ENCODE results near the gene G3BP1.
"Not testable (repeated sequence)": the region's sequence is repeated elsewhere in the genome, so short reads cannot be mapped to it uniquely, and the experiment has no call there.

The G3BP1 gene

GRCh38 chr5:151815051-151815450, 43.3 kb downstream of the G3BP1 start:
- no peaks in the 10 kb centered on the region for H3K9me3 ChIP-seq (ENCODE audit: control insufficient read depth, low read length)
- no peak overlapping the region for H3K4me3 ChIP-seq (ENCODE audit: extremely low read depth, insufficient read depth, low read length, poor library complexity, severe bottlenecking)
- WGBS, 2 experiments (ENCODE audit: insufficient coverage in 2 of 2): 78 to 92% methylated on average over 1 of the region's 1 CpG
- H3K36me3 ChIP-seq (ENCODE audit: control insufficient read depth, insufficient read depth, low read length): peaks cover 66% of the 10 kb centered on the region
- no peak overlapping the region for H3K27ac ChIP-seq (ENCODE audit: low read depth, low read length, severe bottlenecking)
- no peaks in the 10 kb centered on the region for H3K4me1 ChIP-seq (ENCODE audit: control insufficient read depth, insufficient read depth, low read length, poor library complexity, severe bottlenecking)

GRCh38 chr5:151819830-151820229, 48.1 kb downstream of the G3BP1 start:
- Histone ChIP-seq H3K27ac (ENCODE audit: low read depth, low read length, severe bottlenecking) (no peak overlapping the region), H3K9me3 (ENCODE audit: control insufficient read depth, low read length) (no peaks in the 10 kb centered on the region), H3K36me3 (ENCODE audit: control insufficient read depth, insufficient read depth, low read length) (peaks cover 23% of the 10 kb centered on the region), H3K4me3 (ENCODE audit: extremely low read depth, insufficient read depth, low read length, poor library complexity, severe bottlenecking) (no peak overlapping the region), H3K4me1 (ENCODE audit: control insufficient read depth, insufficient read depth, low read length, poor library complexity, severe bottlenecking) (no peaks in the 10 kb centered on the region)

DNA sequence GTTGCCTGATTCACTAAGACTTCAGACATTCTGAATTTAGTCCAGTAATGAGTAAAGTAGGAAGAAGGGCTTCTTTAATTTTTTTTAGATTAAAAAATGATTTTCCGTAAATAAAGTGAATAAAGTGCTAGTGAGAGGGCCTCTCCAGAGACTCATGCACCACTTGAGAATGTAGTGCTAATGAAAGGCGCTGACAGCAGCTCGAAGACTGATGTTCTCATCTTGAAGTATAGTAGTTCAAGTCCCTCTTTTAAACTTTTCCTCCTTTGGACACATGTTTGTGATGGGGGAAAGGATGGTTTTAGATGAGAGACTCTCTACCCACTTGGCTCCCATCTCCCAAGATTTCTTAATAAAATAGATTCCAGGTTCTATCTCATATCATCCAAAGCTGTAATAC, 48.5 kb downstream of the G3BP1 start:
- Histone ChIP-seq H3K9me3 (ENCODE audit: control insufficient read depth, low read length) (no peaks in the 10 kb centered on the region), H3K27ac (ENCODE audit: low read depth, low read length, severe bottlenecking) (no peak overlapping the region), H3K4me3 (ENCODE audit: extremely low read depth, insufficient read depth, low read length, poor library complexity, severe bottlenecking) (no peak overlapping the region), H3K4me1 (ENCODE audit: control insufficient read depth, insufficient read depth, low read length, poor library complexity, severe bottlenecking) (no peaks in the 10 kb centered on the region), H3K36me3 (ENCODE audit: control insufficient read depth, insufficient read depth, low read length) (peaks cover 19% of the 10 kb centered on the region)
- WGBS, 2 experiments (ENCODE audit: insufficient coverage in 2 of 2): 67 to 93% methylated on average over 2 to 3 of the region's 3 CpGs

- WGBS, 2 experiments (ENCODE audit: insufficient coverage in 2 of 2): no CpG with 5 or more reads among the region's 1 CpG
- Histone ChIP-seq H3K36me3 (ENCODE audit: control insufficient read depth, insufficient read depth, low read length) (peaks cover 17% of the 10 kb centered on the region), H3K4me3 (ENCODE audit: extremely low read depth, insufficient read depth, low read length, poor library complexity, severe bottlenecking) (no peak overlapping the region), H3K27ac (ENCODE audit: low read depth, low read length, severe bottlenecking) (no peak overlapping the region), H3K4me1 (ENCODE audit: control insufficient read depth, insufficient read depth, low read length, poor library complexity, severe bottlenecking) (no peaks in the 10 kb centered on the region), H3K9me3 (ENCODE audit: control insufficient read depth, low read length) (no peaks in the 10 kb centered on the region)
Measured at GRCh38 chr5:151820903-151821302, 49.1 kb downstream of the G3BP1 start.

GRCh38 chr5:151822141-151822540, 50.4 kb downstream of the G3BP1 start:
- no peak overlapping the region for H3K4me3 ChIP-seq (ENCODE audit: extremely low read depth, insufficient read depth, low read length, poor library complexity, severe bottlenecking)
- H3K36me3 ChIP-seq (ENCODE audit: control insufficient read depth, insufficient read depth, low read length): peaks cover 16% of the 10 kb centered on the region
- 100% methylated on average over 2 of the region's 4 CpGs for WGBS, 2 experiments (ENCODE audit: insufficient coverage in 2 of 2)
- no peaks in the 10 kb centered on the region for H3K4me1 ChIP-seq (ENCODE audit: control insufficient read depth, insufficient read depth, low read length, poor library complexity, severe bottlenecking)
- H3K27ac ChIP-seq (ENCODE audit: low read depth, low read length, severe bottlenecking): no peak overlapping the region
- no peaks in the 10 kb centered on the region for H3K9me3 ChIP-seq (ENCODE audit: control insufficient read depth, low read length)

- Histone ChIP-seq H3K9me3 (ENCODE audit: control insufficient read depth, low read length) (peaks cover 9% of the 10 kb centered on the region), H3K4me3 (ENCODE audit: extremely low read depth, insufficient read depth, low read length, poor library complexity, severe bottlenecking) (no peak overlapping the region), H3K36me3 (ENCODE audit: control insufficient read depth, insufficient read depth, low read length) (peaks cover 39% of the 10 kb centered on the region), H3K27ac (ENCODE audit: low read depth, low read length, severe bottlenecking) (no peak overlapping the region), H3K4me1 (ENCODE audit: control insufficient read depth, insufficient read depth, low read length, poor library complexity, severe bottlenecking) (no peaks in the 10 kb centered on the region)
- WGBS, 2 experiments (ENCODE audit: insufficient coverage in 2 of 2): 17 to 56% methylated on average over 1 of the region's 1 CpG
Measured at GRCh38 chr5:151825445-151825844, 53.7 kb downstream of the G3BP1 start.

- Histone ChIP-seq H3K4me1 (ENCODE audit: control insufficient read depth, insufficient read depth, low read length, poor library complexity, severe bottlenecking) (no peaks in the 10 kb centered on the region), H3K36me3 (ENCODE audit: control insufficient read depth, insufficient read depth, low read length) (peaks cover 49% of the 10 kb centered on the region), H3K27ac (ENCODE audit: low read depth, low read length, severe bottlenecking) (no peak overlapping the region), H3K9me3 (ENCODE audit: control insufficient read depth, low read length) (peaks cover 23% of the 10 kb centered on the region), H3K4me3 (ENCODE audit: extremely low read depth, insufficient read depth, low read length, poor library complexity, severe bottlenecking) (no peak overlapping the region)
- WGBS, 2 experiments (ENCODE audit: insufficient coverage in 2 of 2): no CpG with 5 or more reads among the region's 1 CpG
Measured at GRCh38 chr5:151829370-151829769, 57.6 kb downstream of the G3BP1 start.

GRCh38 chr5:151832843-151833242, 61.1 kb downstream of the G3BP1 start:
- not testable (repeated sequence) for H3K4me1 ChIP-seq (ENCODE audit: control insufficient read depth, insufficient read depth, low read length, poor library complexity, severe bottlenecking); H3K4me3 ChIP-seq (ENCODE audit: extremely low read depth, insufficient read depth, low read length, poor library complexity, severe bottlenecking); H3K27ac ChIP-seq (ENCODE audit: low read depth, low read length, severe bottlenecking)
- Histone ChIP-seq H3K36me3 (ENCODE audit: control insufficient read depth, insufficient read depth, low read length) (peaks cover 31% of the 10 kb centered on the region), H3K9me3 (ENCODE audit: control insufficient read depth, low read length) (peaks cover 23% of the 10 kb centered on the region)
- WGBS, 2 experiments (ENCODE audit: insufficient coverage in 2 of 2): 100% methylated on average over 2 of the region's 4 CpGs; no CpG with 5 or more reads in 1 of the 2 experiments

- no peak overlapping the region for H3K4me3 ChIP-seq (ENCODE audit: extremely low read depth, insufficient read depth, low read length, poor library complexity, severe bottlenecking)
- no peaks in the 10 kb centered on the region for H3K36me3 ChIP-seq (ENCODE audit: control insufficient read depth, insufficient read depth, low read length)
- no peaks in the 10 kb centered on the region for H3K4me1 ChIP-seq (ENCODE audit: control insufficient read depth, insufficient read depth, low read length, poor library complexity, severe bottlenecking)
- no peaks in the 10 kb centered on the region for H3K9me3 ChIP-seq (ENCODE audit: control insufficient read depth, low read length)
- H3K27ac ChIP-seq (ENCODE audit: low read depth, low read length, severe bottlenecking): no peak overlapping the region
Measured at GRCh38 chr5:151846765-151847164, 75.0 kb downstream of the G3BP1 start.

- H3K4me1 ChIP-seq (ENCODE audit: control insufficient read depth, insufficient read depth, low read length, poor library complexity, severe bottlenecking): no peaks in the 10 kb centered on the region
- H3K27ac ChIP-seq (ENCODE audit: low read depth, low read length, severe bottlenecking): no peak overlapping the region
- no peak overlapping the region for H3K4me3 ChIP-seq (ENCODE audit: extremely low read depth, insufficient read depth, low read length, poor library complexity, severe bottlenecking)
- no peaks in the 10 kb centered on the region for H3K9me3 ChIP-seq (ENCODE audit: control insufficient read depth, low read length)
- whole genome bisulfite sequencing, 2 experiments (ENCODE audit: insufficient coverage in 2 of 2): 100% methylated on average over 1 of the region's 1 CpG
- H3K36me3 ChIP-seq (ENCODE audit: control insufficient read depth, insufficient read depth, low read length): no peaks in the 10 kb centered on the region
Measured at GRCh38 chr5:151847871-151848270, 76.1 kb downstream of the G3BP1 start.

DNA sequence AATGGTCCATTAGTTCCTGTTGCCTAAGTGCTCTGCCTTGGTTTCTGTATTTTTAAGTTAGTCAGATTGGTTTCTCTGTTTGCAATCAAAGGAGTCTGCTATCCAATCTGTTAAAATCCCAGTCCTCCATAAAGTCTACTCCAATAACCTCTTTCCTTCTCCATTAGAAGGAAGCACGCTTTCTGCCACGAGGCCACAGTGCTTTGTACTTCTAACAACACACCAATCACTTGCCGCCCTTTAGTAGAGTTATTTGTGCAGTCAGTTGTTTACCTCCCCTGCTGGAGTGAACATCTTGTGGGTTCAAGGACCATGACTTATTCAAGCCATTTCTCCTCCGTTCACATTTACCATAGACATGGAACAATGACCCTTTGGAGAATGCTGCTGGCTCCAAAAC, 83.9 kb downstream of the G3BP1 start:
- no peaks in the 10 kb centered on the region for H3K9me3 ChIP-seq (ENCODE audit: control insufficient read depth, low read length)
- no peaks in the 10 kb centered on the region for H3K4me1 ChIP-seq (ENCODE audit: control insufficient read depth, insufficient read depth, low read length, poor library complexity, severe bottlenecking)
- no peaks in the 10 kb centered on the region for H3K36me3 ChIP-seq (ENCODE audit: control insufficient read depth, insufficient read depth, low read length)
- WGBS, 2 experiments (ENCODE audit: insufficient coverage in 2 of 2): 80 to 83% methylated on average over 2 of the region's 4 CpGs
- no peak overlapping the region for H3K27ac ChIP-seq (ENCODE audit: low read depth, low read length, severe bottlenecking)
- no peak overlapping the region for H3K4me3 ChIP-seq (ENCODE audit: extremely low read depth, insufficient read depth, low read length, poor library complexity, severe bottlenecking)

DNA sequence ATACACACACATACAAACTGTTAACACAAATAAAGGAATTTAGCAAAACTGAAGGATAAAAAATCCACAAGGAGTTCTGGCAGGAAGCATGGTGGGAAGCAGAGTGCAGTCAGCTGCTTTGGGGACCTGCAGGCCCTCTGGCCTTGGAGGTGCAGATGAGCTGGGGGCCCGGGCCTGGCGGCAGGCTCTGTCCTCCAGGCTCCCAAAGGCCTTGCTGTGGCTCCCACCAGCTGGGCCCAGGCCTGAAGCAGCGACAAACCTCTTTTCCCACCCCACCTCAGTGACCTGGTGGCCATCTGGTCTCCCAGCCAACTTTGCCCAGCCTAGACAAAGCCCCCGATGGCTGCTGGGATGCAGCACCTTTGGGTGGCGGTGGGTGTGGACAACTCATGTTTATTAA, 85.1 kb downstream of the G3BP1 start:
- Histone ChIP-seq H3K36me3 (ENCODE audit: control insufficient read depth, insufficient read depth, low read length) (no peaks in the 10 kb centered on the region), H3K9me3 (ENCODE audit: control insufficient read depth, low read length) (no peaks in the 10 kb centered on the region), H3K4me1 (ENCODE audit: control insufficient read depth, insufficient read depth, low read length, poor library complexity, severe bottlenecking) (no peaks in the 10 kb centered on the region), H3K4me3 (ENCODE audit: extremely low read depth, insufficient read depth, low read length, poor library complexity, severe bottlenecking) (no peak overlapping the region), H3K27ac (ENCODE audit: low read depth, low read length, severe bottlenecking) (no peak overlapping the region)
- WGBS, 2 experiments (ENCODE audit: insufficient coverage in 2 of 2): 79 to 82% methylated on average over 2 to 4 of the region's 5 CpGs
